ENCODE results near the gene SRBD1.

The SRBD1 gene

DNA sequence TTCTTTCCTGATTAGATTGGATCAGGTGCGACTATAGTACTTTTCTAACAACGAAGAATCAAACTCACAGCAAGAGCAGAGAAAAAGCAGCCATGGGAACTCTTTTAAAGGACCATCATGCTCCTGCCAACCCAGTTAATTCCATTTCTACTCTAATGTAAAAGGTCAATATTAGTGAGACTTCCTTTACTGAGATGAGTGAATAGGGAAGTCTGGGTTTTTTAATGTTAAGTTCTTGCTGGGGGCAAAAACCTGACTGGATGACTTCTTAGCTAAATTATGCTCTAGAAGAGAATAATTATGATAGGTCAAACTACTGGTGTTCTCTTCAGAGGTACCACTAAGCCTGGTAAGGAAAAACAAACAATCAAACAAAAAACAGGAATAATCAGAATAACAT lies 8.4 kb downstream of the SRBD1 start:
- DNase-seq, result no peak

- no peak for DNase-seq
Measured at GRCh38 chr2:45598545-45598944, 12.5 kb downstream of the SRBD1 start.

DNA sequence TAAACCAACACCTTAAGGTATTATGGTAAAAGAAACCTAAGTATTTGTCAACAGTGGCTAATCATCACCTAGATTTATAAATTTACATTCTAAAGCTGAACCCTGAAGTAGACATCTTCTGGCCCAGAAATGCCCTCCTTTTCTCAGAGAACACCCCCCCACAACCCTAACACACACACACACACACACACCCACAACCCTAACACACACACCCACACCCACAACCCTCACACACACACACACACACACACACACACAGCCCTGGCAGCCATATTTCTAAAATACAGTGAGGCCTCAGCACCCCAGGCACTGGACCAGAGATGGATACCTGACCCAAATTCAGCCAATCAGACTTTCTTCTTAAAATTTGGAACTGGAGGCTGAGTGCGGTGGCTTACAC lies 14.3 kb downstream of the SRBD1 start:
- no peak for DNase-seq

DNA sequence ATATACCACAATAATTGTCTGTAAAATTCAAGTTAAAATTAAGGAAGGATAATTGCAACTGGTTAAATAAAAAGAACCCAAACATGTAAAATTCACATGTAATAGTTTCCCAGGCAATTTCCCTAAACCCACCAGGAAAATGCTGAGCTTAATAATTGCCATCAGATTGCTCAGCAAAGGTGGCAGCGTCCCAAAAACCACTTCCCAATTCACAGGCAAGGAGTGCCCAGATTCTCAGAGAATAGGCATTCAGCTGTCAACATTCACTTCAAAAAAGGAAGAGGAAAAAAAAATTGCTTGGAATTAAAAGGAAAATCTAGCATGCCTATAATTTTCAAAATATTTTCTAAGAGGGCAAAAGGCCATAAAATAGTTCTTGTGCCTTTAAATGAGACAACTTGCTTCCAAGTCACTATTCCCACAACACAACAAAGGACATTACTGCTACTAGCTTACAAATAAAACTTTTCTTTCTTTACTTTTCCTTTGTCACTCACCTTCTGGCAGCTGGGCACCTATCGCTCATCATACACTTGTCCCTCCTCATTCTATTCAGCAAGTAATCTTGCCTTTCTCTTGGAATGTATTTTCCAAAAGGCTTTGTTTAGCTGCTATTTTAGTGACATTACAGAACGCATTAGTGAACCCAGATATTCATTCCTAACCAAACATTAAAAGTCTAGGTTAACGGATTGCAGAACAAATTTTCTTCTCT lies 15.2 kb downstream of the SRBD1 start:
- peak in 14 of 56 donors; percentile 0 to 42 (median 8) for DNase-seq

- DNase-seq, result no peak
Measured at GRCh38 chr2:45591073-45591472, 20.0 kb downstream of the SRBD1 start.

GRCh38 chr2:45588158-45588829 lies 22.8 kb downstream of the SRBD1 start:
- no peak for DNase-seq

GRCh38 chr2:45586600-45586999 lies 24.5 kb downstream of the SRBD1 start:
- DNase-seq, result no peak

GRCh38 chr2:45585267-45585861 lies 25.7 kb downstream of the SRBD1 start:
- DNase-seq, result peak in 1 of 56 donors; percentile 40

GRCh38 chr2:45583977-45584376 lies 27.1 kb downstream of the SRBD1 start:
- no peak for DNase-seq

GRCh38 chr2:45582522-45582921 lies 28.5 kb downstream of the SRBD1 start:
- no peak for DNase-seq

DNA sequence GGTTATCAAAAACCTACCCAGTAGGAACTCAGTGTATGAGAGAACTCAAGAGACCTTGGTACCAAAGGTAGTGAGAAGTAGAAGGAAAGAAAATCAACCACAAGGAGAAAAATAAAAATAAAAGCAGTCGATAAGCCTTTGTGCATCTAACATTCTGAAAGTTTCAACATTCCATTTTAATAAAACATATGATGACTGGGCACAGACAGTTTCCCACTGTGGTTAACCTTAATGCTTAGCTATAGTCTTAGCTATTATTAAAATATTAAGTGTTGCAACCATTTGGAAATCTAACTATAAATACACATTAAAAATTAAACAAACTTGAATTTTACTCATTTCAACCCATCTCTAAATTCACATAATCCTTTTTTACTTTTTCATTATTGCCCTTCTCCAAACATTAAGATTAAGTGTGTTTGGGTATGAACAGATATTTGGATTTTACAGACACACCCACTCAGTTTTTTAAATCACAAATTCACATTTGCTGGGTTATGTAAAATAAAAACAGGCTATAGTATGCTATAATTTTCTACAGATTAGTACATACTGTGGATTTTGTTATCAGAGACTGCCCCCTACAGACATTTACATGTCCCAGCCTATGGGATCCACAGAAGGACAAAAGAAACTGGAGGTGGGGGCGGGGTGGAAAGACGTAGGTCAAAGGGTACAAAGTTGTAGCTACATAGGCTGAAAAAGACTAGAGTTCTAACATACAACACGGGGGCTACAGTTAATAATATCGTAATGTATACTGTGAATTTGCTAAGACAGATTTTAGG lies 32.8 kb downstream of the SRBD1 start:
- DNase-seq, result no peak

- DNase-seq, result no peak
Measured at GRCh38 chr2:45577441-45577840, 33.6 kb downstream of the SRBD1 start.

- no peak for DNase-seq
Measured at GRCh38 chr2:45575881-45576280, 35.2 kb downstream of the SRBD1 start.

DNA sequence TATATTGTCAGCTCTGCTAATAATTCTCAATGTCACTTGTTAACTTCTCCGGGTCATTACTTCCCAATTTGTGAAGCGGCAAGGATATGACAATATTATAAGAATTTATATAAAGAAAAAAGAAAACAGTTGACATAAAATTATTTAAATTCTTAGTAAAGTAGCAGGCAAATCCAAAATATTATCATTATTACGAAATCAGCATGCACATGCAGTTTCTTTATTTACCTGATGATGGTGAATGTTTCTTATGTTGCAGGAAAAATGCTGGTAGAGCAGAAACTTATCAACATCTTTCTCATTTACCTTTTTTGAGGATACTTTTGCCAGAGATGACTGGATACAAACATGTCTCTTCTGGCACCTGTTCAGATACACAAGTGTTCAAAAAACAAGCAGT lies 38.1 kb downstream of the SRBD1 start:
- DNase-seq, result no peak

DNA sequence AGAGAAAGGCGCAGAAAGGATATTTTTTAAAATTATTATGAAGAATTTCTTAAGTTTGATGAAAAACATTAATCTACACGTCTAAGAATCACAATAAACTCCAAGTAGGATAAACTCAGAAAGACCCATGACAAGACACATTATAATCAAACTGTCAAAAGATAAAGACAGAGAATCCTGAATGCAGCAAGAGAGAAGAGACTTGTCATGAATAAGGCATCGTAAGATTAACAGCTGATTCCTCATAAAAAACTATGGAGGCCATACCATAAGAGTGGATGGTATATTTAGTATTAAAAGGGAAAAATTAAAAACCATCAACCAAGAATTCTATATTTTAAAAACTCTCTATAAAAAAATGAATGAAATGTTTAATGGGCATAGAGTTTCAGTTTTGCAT lies 39.1 kb downstream of the SRBD1 start:
- DNase-seq, result no peak

- DNase-seq, result no peak
Measured at GRCh38 chr2:45570671-45571334, 40.3 kb downstream of the SRBD1 start.

- no peak for DNase-seq
Measured at GRCh38 chr2:45568935-45569334, 42.1 kb downstream of the SRBD1 start.

GRCh38 chr2:45567974-45568789 lies 42.9 kb downstream of the SRBD1 start:
- no peak for DNase-seq

DNA sequence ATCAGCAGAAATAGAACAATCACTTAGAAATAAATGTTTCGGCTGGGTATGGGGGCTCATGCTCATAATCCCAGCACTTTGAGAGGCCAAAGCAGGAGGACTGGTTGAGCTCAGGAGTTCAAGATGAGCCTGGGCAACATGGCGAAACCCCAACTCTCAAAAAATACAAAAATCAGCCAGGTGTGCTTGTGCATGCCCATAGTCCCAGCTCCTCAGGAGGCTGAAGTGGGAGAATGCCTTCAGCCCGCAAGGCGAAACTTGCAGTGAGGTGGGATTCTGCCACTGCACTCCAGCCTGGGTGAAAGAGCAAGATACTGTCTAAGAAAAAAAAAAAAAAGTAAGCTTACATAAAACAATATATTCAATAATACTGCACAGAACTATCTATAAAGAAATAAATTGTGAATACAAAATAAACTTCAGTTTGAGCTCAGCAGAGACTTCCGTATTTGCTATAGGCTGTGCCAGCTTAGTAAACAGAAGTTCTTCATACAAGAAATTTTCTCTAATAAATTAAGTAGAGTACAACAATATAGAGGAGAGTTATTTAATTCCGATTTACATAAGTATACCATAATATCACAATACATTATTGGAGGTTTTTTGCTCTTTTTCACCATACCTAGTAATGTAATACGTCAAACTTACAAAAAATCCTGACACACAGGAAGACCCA lies 43.6 kb downstream of the SRBD1 start:
- DNase-seq, result no peak

DNA sequence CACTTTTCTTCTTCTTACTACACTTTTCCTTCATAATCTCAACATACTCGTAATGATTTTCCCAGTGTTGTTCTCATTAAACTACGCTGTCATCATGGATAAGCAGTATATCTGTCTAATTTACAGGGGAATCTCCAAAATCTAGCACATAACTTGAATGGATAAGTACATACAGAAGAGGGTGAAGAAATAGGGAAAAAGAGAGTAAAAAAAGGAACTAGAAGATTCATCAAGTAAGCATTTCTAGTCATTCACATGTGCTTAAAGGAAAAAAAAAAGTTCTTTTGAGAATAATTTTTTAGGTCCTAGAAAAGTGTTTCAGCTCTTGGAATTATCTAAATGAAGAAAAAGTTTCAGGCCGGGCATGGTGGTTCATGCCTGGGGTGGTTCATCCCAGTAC lies 51.6 kb downstream of the SRBD1 start:
- no peak for DNase-seq
